PC-9 (cell line): Measurements from ENCODE around the gene SORBS2. TPM values are rescaled to one million over a fixed set of nuclear protein-coding genes. Genes with fewer than 3 reads are reported as not detected.

Experiments
- BruUV-seq: library from RNA; stranded (reverse); fragments of 400-500 nt; replicated peaks from 2 replicates; lab custom pipeline; 2021; lab: Mats Ljungman, UMichigan
- CTCF ChIA-PET: fragments of 300-600 bp; sonication (Branson Sonifier 250); formaldehyde crosslinking; loops from one replicate; lab custom pipeline; 2022; ENCODE audit warnings: antibody characterized with exemption; lab: Charles Lee
- POLR2A ChIA-PET: fragments of 300-600 bp; sonication (Branson Sonifier 250); formaldehyde crosslinking; loops from one replicate; lab custom pipeline; 2022; ENCODE audit warnings: antibody characterized with exemption; ENCODE audit not compliant: unreplicated experiment; lab: Charles Lee
- DNase-seq, 2 experiments: peaks; one replicate each; pipeline versions ENCODE4 v3.0.0 to v3.0.0-alpha.2; 2015 to 2022; ENCODE audit warnings: mixed read lengths in 1 of 2
- H2AFZ ChIP-seq: fragments of 200-600 bp; sonication (generic); 2 replicates; pipeline ENCODE4 v1.8.1; 2017; ENCODE audit warnings: antibody characterized with exemption
- H3F3A ChIP-seq: fragments of 200-600 bp; sonication (generic); 2 replicates; pipeline ENCODE4 v1.8.1; 2017; ENCODE audit warnings: antibody characterized with exemption, mild to moderate bottlenecking, low read depth; ENCODE audit not compliant: insufficient read depth
- H3K27ac ChIP-seq: fragments of 200-600 bp; sonication (generic); 2 replicates; pipeline ENCODE4 v1.6.1; 2016; ENCODE audit warnings: mixed run types
- H3K27me3 ChIP-seq: fragments of 200-600 bp; sonication (generic); 2 replicates; pipeline ENCODE4 v1.6.1; 2016; ENCODE audit warnings: low read depth, mixed run types; ENCODE audit not compliant: insufficient read depth
- H3K36me3 ChIP-seq: fragments of 200-600 bp; sonication (generic); 2 replicates; pipeline ENCODE4 v1.6.1; 2016; ENCODE audit warnings: low read depth, mixed run types
- H3K4me1 ChIP-seq: fragments of 200-600 bp; sonication (generic); replicated peaks from 2 replicates; pipeline ENCODE4 v1.6.1; 2016; ENCODE audit warnings: mixed run types; ENCODE audit not compliant: insufficient read depth
- H3K4me2 ChIP-seq: fragments of 200-600 bp; sonication (generic); 2 replicates; pipeline ENCODE4 v1.6.1; 2017; ENCODE audit warnings: mixed run types
- H3K4me3 ChIP-seq: fragments of 200-600 bp; sonication (generic); 2 replicates; pipeline ENCODE4 v1.6.1; 2016; ENCODE audit warnings: mixed run types
- H3K79me2 ChIP-seq: fragments of 200-600 bp; sonication (generic); 2 replicates; pipeline ENCODE4 v1.6.1; 2017; ENCODE audit warnings: low read depth, mixed run types
- H3K9me2 ChIP-seq: fragments of 200-600 bp; sonication (generic); 2 replicates; pipeline ENCODE4 v1.8.1; 2017; ENCODE audit warnings: mild to moderate bottlenecking; ENCODE audit not compliant: insufficient read depth
- H3K9me3 ChIP-seq: fragments of 200-600 bp; sonication (generic); 2 replicates; pipeline ENCODE4 v1.8.1; 2016; ENCODE audit warnings: low read depth; ENCODE audit not compliant: insufficient read depth
- H4K20me1 ChIP-seq: fragments of 200-600 bp; sonication (generic); 2 replicates; pipeline ENCODE4 v1.8.1; 2017; ENCODE audit not compliant: insufficient read depth
- EZH2 ChIP-seq: fragments of 200-600 bp; sonication (generic); IDR thresholded peaks from 2 replicates; pipeline ENCODE4 v1.8.0; 2017; ENCODE audit warnings: antibody characterized with exemption, low read depth
- intact Hi-C: fragments of 100-400 bp; cut with micrococcal nuclease; formaldehyde crosslinking; loops from one replicate; pipeline ENCODE4 v1.10.0; 2022; ENCODE audit not compliant: unreplicated experiment
- total RNA-seq: library from RNA; stranded (reverse); gene quantifications from 2 replicates; pipeline ENCODE4 v1.2.3, GENCODE V29; 2021
- TF ChIP-seq, protein P1 (sequence below): fragments of 200-600 bp; sonication (generic); conservative IDR thresholded peaks from 2 replicates; pipeline ENCODE4 v1.6.1; 2017; ENCODE audit warnings: mixed run types, antibody characterized with exemption, mild to moderate bottlenecking, moderate library complexity

SORBS2 gene
- total RNA-seq, 1 experiment from 2014 or later = 16.4 TPM

DNA sequence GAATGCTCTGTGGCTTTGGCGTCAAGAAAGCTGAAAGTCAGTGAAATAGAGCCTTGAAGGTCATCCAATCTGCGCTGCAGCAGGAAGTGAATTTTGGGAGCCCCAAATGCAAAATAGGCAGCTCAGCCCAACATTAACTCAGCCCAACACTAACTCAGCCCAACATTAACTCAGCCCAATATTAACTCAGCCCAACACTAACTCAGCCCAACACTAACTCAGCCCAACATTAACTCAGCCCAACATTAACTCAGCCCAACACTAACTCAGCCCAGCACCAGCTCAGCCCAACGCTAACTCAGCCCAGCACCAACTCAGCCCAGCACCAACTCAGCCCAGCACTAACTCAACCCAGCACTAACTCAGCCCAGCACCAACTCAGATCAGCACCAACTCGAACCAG, 71.5 kb downstream of the SORBS2 start:
- no peak overlapping the region for H2AFZ ChIP-seq
- H3K9me3 ChIP-seq = no peaks in the 10 kb centered on the region
- no peak for DNase-seq
- no peak overlapping the region for H3K4me3 ChIP-seq
- no peaks in the 10 kb centered on the region for H3K36me3 ChIP-seq
- H3K79me2 ChIP-seq = no peaks in the 10 kb centered on the region
- H4K20me1 ChIP-seq = no peaks in the 10 kb centered on the region
- ChIA-PET CTCF (no interaction called here), POLR2A (no interaction called here)
- intact Hi-C loops = no loop called here
- H3K27me3 ChIP-seq = no peaks in the 10 kb centered on the region
- no peak overlapping the region for H3K4me2 ChIP-seq
- H3K9me2 ChIP-seq = no peaks in the 10 kb centered on the region
- H3K27ac ChIP-seq = no peak overlapping the region
- peaks cover 16% of the 10 kb centered on the region for H3K4me1 ChIP-seq
- no TSS peak for BruUV-seq
- TF ChIP-seq, protein P1, sequence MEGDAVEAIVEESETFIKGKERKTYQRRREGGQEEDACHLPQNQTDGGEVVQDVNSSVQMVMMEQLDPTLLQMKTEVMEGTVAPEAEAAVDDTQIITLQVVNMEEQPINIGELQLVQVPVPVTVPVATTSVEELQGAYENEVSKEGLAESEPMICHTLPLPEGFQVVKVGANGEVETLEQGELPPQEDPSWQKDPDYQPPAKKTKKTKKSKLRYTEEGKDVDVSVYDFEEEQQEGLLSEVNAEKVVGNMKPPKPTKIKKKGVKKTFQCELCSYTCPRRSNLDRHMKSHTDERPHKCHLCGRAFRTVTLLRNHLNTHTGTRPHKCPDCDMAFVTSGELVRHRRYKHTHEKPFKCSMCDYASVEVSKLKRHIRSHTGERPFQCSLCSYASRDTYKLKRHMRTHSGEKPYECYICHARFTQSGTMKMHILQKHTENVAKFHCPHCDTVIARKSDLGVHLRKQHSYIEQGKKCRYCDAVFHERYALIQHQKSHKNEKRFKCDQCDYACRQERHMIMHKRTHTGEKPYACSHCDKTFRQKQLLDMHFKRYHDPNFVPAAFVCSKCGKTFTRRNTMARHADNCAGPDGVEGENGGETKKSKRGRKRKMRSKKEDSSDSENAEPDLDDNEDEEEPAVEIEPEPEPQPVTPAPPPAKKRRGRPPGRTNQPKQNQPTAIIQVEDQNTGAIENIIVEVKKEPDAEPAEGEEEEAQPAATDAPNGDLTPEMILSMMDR = no peak
- no peak for TF ChIP-seq EZH2
- no peaks in the 10 kb centered on the region for H3F3A ChIP-seq

DNA sequence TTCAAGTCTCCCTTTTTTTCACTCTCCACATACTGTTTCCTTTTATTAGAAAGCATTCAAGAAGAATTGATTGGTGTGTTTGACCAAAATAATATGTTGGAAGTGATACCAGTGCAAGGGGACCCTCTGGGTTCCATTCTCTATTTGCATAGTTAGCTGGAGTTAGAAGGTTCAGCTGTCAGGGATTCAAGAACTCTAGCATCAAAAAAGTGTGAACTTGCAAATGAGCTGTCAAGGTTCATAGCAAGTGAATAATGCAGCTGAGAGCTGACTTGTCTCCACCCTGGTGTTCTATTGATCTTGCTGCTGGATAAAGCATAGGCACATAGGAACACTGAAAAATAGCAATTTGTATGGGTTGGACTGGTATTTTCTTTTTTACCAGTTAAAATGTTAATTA, 73.2 kb downstream of the SORBS2 start:
- peaks cover 16% of the 10 kb centered on the region for H3K4me1 ChIP-seq
- TF ChIP-seq, protein P1 = no peak
- no peak for TF ChIP-seq EZH2
- no peaks in the 10 kb centered on the region for H4K20me1 ChIP-seq
- no peaks in the 10 kb centered on the region for H3K36me3 ChIP-seq
- BruUV-seq = no TSS peak
- H3K9me3 ChIP-seq = no peaks in the 10 kb centered on the region
- H3K27ac ChIP-seq = no peak overlapping the region
- H2AFZ ChIP-seq = no peak overlapping the region
- no peaks in the 10 kb centered on the region for H3K9me2 ChIP-seq
- no peaks in the 10 kb centered on the region for H3K79me2 ChIP-seq
- POLR2A ChIA-PET = interaction anchor here (0.6 kb wide), 1 partner anchor 602 kb away, joined by 27 read pairs; no protein-coding TSS in a partner anchor
- no peaks in the 10 kb centered on the region for H3K27me3 ChIP-seq
- DNase-seq = no peak
- H3K4me2 ChIP-seq = no peak overlapping the region
- intact Hi-C loops = no loop called here
- no peak overlapping the region for H3K4me3 ChIP-seq
- H3F3A ChIP-seq = no peaks in the 10 kb centered on the region
- CTCF ChIA-PET = no interaction called here

DNA sequence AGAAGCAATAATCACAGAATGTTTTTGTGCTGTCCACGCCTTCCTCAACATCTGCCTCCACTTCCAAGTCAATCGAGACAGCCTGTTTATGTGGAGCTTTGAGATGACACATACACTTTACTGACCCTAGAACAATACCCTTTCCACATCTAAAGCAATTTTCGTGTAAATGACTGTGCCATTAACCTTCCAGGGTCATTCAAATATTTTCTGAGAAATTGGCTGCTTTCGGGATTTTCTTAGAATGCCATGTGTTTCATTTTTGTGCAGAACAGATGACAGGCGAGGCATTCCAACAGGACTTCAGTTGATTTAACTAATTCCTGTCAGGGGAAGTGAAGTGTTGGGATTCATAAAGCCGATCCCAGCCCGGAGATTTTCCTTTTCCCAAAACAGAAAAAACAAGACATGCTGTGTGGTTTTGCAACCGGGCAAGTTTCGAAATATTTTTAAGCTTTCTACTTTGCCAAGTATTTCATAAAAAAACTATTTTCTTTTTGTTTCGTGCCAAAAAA, 73.9 kb downstream of the SORBS2 start:
- Histone ChIP-seq H3K4me1 (peaks cover 13% of the 10 kb centered on the region), H2AFZ (no peak overlapping the region), H3K9me3 (no peaks in the 10 kb centered on the region), H3K4me3 (no peak overlapping the region), H3K27ac (no peak overlapping the region), H3K9me2 (no peaks in the 10 kb centered on the region), H3K79me2 (no peaks in the 10 kb centered on the region), H3K4me2 (no peak overlapping the region), H3K27me3 (no peaks in the 10 kb centered on the region), H3F3A (no peaks in the 10 kb centered on the region), H4K20me1 (no peaks in the 10 kb centered on the region), H3K36me3 (no peaks in the 10 kb centered on the region)
- intact Hi-C loops = no loop called here
- ChIA-PET POLR2A (no interaction called here), CTCF (no interaction called here)
- no peak for TF ChIP-seq EZH2
- TF ChIP-seq, protein P1 = no peak
- BruUV-seq = no TSS peak
- DNase-seq = no peak
